Adrenal gland (tissue), 12 donors: ENCODE data around the gene ZNF32. TPM values are rescaled to one million over a fixed set of nuclear protein-coding genes. Genes with fewer than 3 reads are reported as not detected.

Experiments
- DNase-seq, 7 donors: peaks; one replicate each; pipeline ENCODE4 v3.0.0-alpha.2; 2019 to 2020
- H3K27ac ChIP-seq, 5 donors: fragments of 200-600 bp; sonication (generic) in 4 of 5; 1 replicate in 3 of 5; 2 replicates in 2 of 5; pipeline versions ENCODE4 v1.5.1 to v1.8.0; 2016 to 2020; ENCODE audit warnings: mild to moderate bottlenecking in 1 of 5
- H3K27me3 ChIP-seq: fragments of 200-600 bp; 2 replicates; pipeline ENCODE4 v1.8.0; 2021
- H3K36me3 ChIP-seq, 2 donors: fragments of 200-600 bp; replicated peaks in 1 of 2; 1 replicate in 1 of 2; 2 replicates in 1 of 2; pipeline versions ENCODE4 v1.5.1 to v1.8.0; 2018 to 2022
- H3K4me1 ChIP-seq, 2 donors: fragments of 200-600 bp; replicated peaks in 1 of 2; 1 replicate in 1 of 2; 2 replicates in 1 of 2; pipeline versions ENCODE4 v1.5.1 to v1.8.0; 2018 to 2021
- H3K4me3 ChIP-seq, 4 donors: fragments of 200-600 bp; sonication (generic) in 3 of 4; one replicate each; pipeline ENCODE4 v1.5.1; 2016 to 2018
- H3K9me3 ChIP-seq, 3 donors: fragments of 200-600 bp; sonication (generic) in 1 of 3; replicated peaks in 1 of 3; 1 replicate in 2 of 3; 2 replicates in 1 of 3; pipeline versions ENCODE4 v1.5.1 to v1.8.0; 2016 to 2021
- POLR2A ChIP-seq, 2 donors: fragments of 450-650 bp; IDR thresholded peaks; one replicate each; pipeline ENCODE4 v1.6.1; 2017; ENCODE audit warnings: antibody characterized with exemption in 2 of 2, mild to moderate bottlenecking in 2 of 2, moderate library complexity in 1 of 2
- WGBS, 4 donors: extraction: QIAGEN DNeasy Blood & Tissue Kit in 2 of 4; methylation state at CpG; one replicate each; pipeline versions ENCODE4 v1.1.5 to v1.1.7; 2013 to 2017; 5-methylcytosine and 5-hydroxymethylcytosine counted together
- intact Hi-C, 2 donors: fragments of 100-400 bp; cut with DNase I; formaldehyde crosslinking; loops; one replicate each; pipeline versions ENCODE4 v1.14.1 to v1.15.0; 2022 to 2023
- polyA plus RNA-seq, 3 donors: library from polyadenylated mRNA; stranded (reverse); fragments of 200-250 nt in 2 of 3; fragments of 350-450 nt in 1 of 3; fragmentation: Illumina TruSeq in 1 of 3; extraction: RNeasy Lipid Tissue Mini Kit (QIAGEN cat#74804) in 1 of 3; gene quantifications; one replicate each; pipeline ENCODE4 v1.2.3, GENCODE V29; 2013 to 2014
- total RNA-seq, 9 donors: library from RNA; depleted of rRNA in 4 of 9; stranded (reverse); fragments of >200 nt in 4 of 9; fragments of 120-200 nt in 1 of 9; fragmentation: NEBNext Ultra II Directional in 1 of 9; extraction: Animal tissue kit (Norgen Biotek cat#: 25700) in 1 of 9; gene quantifications; one replicate each; pipeline versions ENCODE4 v1.1.0 to v1.2.4, GENCODE V29; 2013 to 2023
- TF ChIP-seq, protein P1 (sequence below), 6 experiments: fragments of 450-650 bp in 4 of 6; fragments of 200-600 bp in 2 of 6; sonication (generic) in 1 of 6; IDR thresholded peaks; 1 replicate in 5 of 6; 2 replicates in 1 of 6; pipeline versions ENCODE4 v1.5.1 to v1.8.0; 2016 to 2021; ENCODE audit warnings: antibody characterized with exemption in 6 of 6, mild to moderate bottlenecking in 2 of 6, moderate library complexity in 1 of 6
- donor health status: healthy with polysubstance abuse.
- donor health status: Bipolar disorder and iron deficiency.
- donor health status: DM: yes; HTN: yes; CAD: no.
- donor health status: DM: no; HTN: no; CAD: no.
- donor health status: DM: no; HTN: no; CAD: no.
- donor health status: DM: yes; HTN: yes; CAD: no.

Gene ZNF32
- total and polyA plus RNA-seq, 12 donors, result 18.0 to 77.8 (median 42.5) TPM

- 61 to 67% (median 64%) methylated on average over 9 to 10 of the region's 10 CpGs for WGBS, 4 donors
- peak overlapping the region in 1 of 5 donors; percentile 13 for H3K27ac ChIP-seq
- H3K36me3 ChIP-seq, result no peaks in the 10 kb centered on the region
- intact Hi-C loops, result loop anchor here in 1 of 2 donors (5.0 to 10.0 kb wide), 2 partner anchors 213 to 620 kb away; no protein-coding TSS in a partner anchor
- H3K4me1 ChIP-seq, result peaks cover 3 to 12% of the 10 kb centered on the region in 2 donors
- DNase-seq, result peak in 2 of 7 donors; percentile 19 to 45
- H3K27me3 ChIP-seq, result no peaks in the 10 kb centered on the region
- no peak overlapping the region for H3K4me3 ChIP-seq
- TF ChIP-seq, protein P1, sequence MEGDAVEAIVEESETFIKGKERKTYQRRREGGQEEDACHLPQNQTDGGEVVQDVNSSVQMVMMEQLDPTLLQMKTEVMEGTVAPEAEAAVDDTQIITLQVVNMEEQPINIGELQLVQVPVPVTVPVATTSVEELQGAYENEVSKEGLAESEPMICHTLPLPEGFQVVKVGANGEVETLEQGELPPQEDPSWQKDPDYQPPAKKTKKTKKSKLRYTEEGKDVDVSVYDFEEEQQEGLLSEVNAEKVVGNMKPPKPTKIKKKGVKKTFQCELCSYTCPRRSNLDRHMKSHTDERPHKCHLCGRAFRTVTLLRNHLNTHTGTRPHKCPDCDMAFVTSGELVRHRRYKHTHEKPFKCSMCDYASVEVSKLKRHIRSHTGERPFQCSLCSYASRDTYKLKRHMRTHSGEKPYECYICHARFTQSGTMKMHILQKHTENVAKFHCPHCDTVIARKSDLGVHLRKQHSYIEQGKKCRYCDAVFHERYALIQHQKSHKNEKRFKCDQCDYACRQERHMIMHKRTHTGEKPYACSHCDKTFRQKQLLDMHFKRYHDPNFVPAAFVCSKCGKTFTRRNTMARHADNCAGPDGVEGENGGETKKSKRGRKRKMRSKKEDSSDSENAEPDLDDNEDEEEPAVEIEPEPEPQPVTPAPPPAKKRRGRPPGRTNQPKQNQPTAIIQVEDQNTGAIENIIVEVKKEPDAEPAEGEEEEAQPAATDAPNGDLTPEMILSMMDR (IDR thresholded peaks at IDR 0.05), result no peak
- TF ChIP-seq POLR2A (IDR thresholded peaks at IDR 0.05), result no peak
- no peaks in the 10 kb centered on the region for H3K9me3 ChIP-seq
Measured at GRCh38 chr10:43692051-43692825, 43.6 kb upstream of the ZNF32 start.

DNA sequence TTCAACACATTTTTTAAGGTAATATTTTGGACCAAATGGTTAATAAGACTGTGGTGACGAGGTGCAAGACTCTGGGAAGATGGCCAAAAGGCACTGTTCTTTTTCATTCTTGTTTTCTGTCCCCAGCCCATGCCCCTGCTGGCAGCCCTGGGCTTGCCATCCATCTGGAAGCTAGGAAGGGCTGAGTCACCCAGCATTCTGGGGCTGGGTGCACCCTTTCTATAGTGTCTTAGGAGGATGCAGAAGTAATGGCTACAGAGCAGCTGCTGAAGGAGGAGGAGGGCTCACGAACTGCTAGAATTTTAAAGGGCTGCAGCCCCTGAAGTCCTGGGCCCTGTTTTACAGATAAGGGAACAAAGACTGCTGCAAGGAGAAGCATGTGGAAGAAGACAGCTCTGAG, 42.8 kb upstream of the ZNF32 start:
- 53 to 63% (median 60%) methylated on average over 2 of the region's 2 CpGs for WGBS, 4 donors

GRCh38 chr10:43689955-43690771, 41.5 kb upstream of the ZNF32 start:
- intact Hi-C loops, result loop anchor here (5.0 to 10.0 kb wide), 4 partner anchors 215 to 1175 kb away; partner anchors contain the start of gene CXCL12 (in 2 of the 2)
- Histone ChIP-seq H3K36me3 (no peaks in the 10 kb centered on the region), H3K27ac (peak overlapping the region in 2 of 5 donors; percentile 21 to 47), H3K4me3 (peak overlapping the region in 3 of 4 donors; percentile 13 to 47 (median 35)), H3K27me3 (no peaks in the 10 kb centered on the region), H3K4me1 (peaks cover 3 to 12% of the 10 kb centered on the region in 2 donors), H3K9me3 (no peaks in the 10 kb centered on the region)
- WGBS, 4 donors, result 1 to 5% (median 3%) methylated on average over 37 to 65 of the region's 65 CpGs
- TF ChIP-seq, protein P1 (IDR thresholded peaks at IDR 0.05), result peak; percentile 60 to 93 (median 80)
- no peak for TF ChIP-seq POLR2A (IDR thresholded peaks at IDR 0.05)
- peak; percentile 74 to 84 (median 80) for DNase-seq

More for the DNA sequence above, 42.8 kb upstream of the ZNF32 start:
- Histone ChIP-seq H3K4me3 (no peak overlapping the region), H3K9me3 (no peaks in the 10 kb centered on the region), H3K27me3 (no peaks in the 10 kb centered on the region), H3K36me3 (no peaks in the 10 kb centered on the region), H3K4me1 (peaks cover 3 to 12% of the 10 kb centered on the region in 2 donors), H3K27ac (no peak overlapping the region)
- intact Hi-C loops, result loop anchor here in 1 of 2 donors (5.0 to 10.0 kb wide), 2 partner anchors 213 to 621 kb away; no protein-coding TSS in a partner anchor
- no peak for DNase-seq
- no peak for TF ChIP-seq POLR2A (IDR thresholded peaks at IDR 0.05)
- TF ChIP-seq, protein P1 (IDR thresholded peaks at IDR 0.05), result no peak

- H3K4me1 ChIP-seq, result peaks cover 3 to 12% of the 10 kb centered on the region in 2 donors
- no peaks in the 10 kb centered on the region for H3K9me3 ChIP-seq
- H3K4me3 ChIP-seq, result peak overlapping the region in 3 of 4 donors; percentile 13 to 47 (median 35)
- no peak for TF ChIP-seq POLR2A (IDR thresholded peaks at IDR 0.05)
- TF ChIP-seq, protein P1 (IDR thresholded peaks at IDR 0.05), result no peak
- intact Hi-C loops, result loop anchor here (5.0 to 10.0 kb wide), 2 partner anchors 698 to 1175 kb away; partner anchors contain the start of gene CXCL12 (in 2 of the 2)
- peak overlapping the region in 2 of 5 donors; percentile 21 to 47 for H3K27ac ChIP-seq
- DNase-seq, result peak; percentile 52 to 73 (median 59)
- H3K36me3 ChIP-seq, result no peaks in the 10 kb centered on the region
- no peaks in the 10 kb centered on the region for H3K27me3 ChIP-seq
- WGBS, 4 donors, result 9 to 12% (median 11%) methylated on average over 9 to 25 of the region's 25 CpGs
Measured at GRCh38 chr10:43689618-43689954, 40.9 kb upstream of the ZNF32 start.
